GM12801 (cell line): Measurements from ENCODE around the gene TM9SF4.

ENCODE experiments used
- CTCF ChIP-seq: IDR thresholded peaks from one replicate; pipeline ENCODE4 v1.5.1; 2011; ENCODE audit warnings: control low read depth; ENCODE audit not compliant: insufficient read length; ENCODE audit errors: extremely low read depth

The TM9SF4 gene, protein sequence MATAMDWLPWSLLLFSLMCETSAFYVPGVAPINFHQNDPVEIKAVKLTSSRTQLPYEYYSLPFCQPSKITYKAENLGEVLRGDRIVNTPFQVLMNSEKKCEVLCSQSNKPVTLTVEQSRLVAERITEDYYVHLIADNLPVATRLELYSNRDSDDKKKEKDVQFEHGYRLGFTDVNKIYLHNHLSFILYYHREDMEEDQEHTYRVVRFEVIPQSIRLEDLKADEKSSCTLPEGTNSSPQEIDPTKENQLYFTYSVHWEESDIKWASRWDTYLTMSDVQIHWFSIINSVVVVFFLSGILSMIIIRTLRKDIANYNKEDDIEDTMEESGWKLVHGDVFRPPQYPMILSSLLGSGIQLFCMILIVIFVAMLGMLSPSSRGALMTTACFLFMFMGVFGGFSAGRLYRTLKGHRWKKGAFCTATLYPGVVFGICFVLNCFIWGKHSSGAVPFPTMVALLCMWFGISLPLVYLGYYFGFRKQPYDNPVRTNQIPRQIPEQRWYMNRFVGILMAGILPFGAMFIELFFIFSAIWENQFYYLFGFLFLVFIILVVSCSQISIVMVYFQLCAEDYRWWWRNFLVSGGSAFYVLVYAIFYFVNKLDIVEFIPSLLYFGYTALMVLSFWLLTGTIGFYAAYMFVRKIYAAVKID

DNA sequence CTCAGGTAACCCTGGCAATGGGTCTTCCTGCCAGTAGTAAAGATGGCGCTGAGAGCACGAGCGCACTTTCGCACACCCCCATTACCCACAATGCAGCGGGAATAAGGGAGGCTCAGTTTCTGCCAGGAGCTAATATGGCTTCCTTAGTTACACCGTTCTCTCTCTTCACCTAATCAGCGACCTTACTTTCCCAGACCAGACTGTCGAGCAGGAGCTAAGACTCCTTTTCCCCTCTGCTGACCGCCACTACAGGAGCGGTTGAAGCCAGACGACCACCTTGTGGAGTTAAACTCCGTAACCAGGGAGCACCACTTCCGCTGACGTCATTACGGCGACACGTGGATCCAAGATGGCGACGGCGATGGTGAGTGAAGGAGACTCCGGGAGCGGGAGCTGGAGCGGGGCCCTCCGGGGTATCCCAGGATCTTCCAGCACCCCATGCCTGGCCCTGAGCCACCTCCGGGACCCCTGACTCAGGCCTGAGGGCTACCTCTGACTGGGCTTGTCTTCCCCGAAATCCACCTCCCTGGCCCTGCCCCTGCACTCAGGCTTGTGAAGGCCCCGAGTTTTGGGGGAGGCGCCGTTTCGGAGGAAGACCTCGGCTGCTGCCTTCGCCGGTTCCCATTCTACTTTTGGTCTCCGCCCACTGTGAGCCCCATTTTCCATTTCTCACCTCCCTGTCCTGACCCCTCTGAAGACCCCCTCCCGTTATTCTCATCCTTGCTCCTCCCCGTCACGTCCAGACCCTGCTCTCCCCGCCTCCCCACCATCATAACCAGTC, at the start of gene TM9SF4:
Gene TM9SF4 (plus strand): TSS at position 323 of the 781 bp plus-strand sequence. CDS start 27 bp downstream, at position 350.
- TF ChIP-seq CTCF: no peak

DNA sequence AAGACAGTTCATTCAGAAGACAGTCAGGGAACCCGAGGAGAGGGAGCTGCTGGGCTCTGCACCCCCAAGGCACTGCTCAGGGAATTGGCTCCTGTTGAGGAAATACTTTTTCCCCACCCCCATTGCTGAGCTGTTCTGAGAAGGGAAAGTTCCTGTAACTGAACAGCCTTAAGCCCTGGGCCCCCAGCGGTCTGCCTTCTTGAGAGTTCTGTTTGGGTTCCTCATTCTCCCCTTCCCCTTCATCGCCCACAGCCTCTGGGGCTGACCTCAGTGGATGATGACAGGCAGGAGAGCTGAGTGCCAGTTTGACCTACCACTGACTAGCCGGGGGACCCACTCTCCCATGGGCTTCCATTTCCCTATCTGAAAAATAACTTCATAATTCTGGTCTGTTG, 46.7 kb upstream of the TM9SF4 start:
- no peak for TF ChIP-seq CTCF

GRCh38 chr20:32063695-32064094, 45.8 kb upstream of the TM9SF4 start:
- TF ChIP-seq CTCF: no peak

GRCh38 chr20:32064667-32065066, 44.8 kb upstream of the TM9SF4 start:
- no peak for TF ChIP-seq CTCF

GRCh38 chr20:32067234-32067821, 42.2 kb upstream of the TM9SF4 start:
- no peak for TF ChIP-seq CTCF

- no peak for TF ChIP-seq CTCF
Measured at GRCh38 chr20:32068174-32068573, 41.3 kb upstream of the TM9SF4 start.

GRCh38 chr20:32069711-32070110, 39.8 kb upstream of the TM9SF4 start:
- no peak for TF ChIP-seq CTCF
